NCI-H146 treated with DMSO at 0.1 percent for 48 hours (cell line): ENCODE data around the gene NR2C2.
A peak's percentile ranks its signal among the peaks of the same experiment; 100 is the strongest.
"Not testable (repeated sequence)": the region's sequence is repeated elsewhere in the genome, so short reads cannot be mapped to it uniquely, and the experiment has no call there.

ENCODE experiments used
- DNase-seq: peaks from one replicate; lab custom pipeline; 2025; ENCODE audit not compliant: unreplicated experiment; lab: John Stamatoyannopoulos, UW

The NR2C2 gene

GRCh38 chr3:14957153-14957552 is 9.8 kb downstream of the NR2C2 start:
- no peak for DNase-seq

GRCh38 chr3:14957925-14958324 is 10.5 kb downstream of the NR2C2 start:
- no peak for DNase-seq

GRCh38 chr3:14959359-14959943 is 12.1 kb downstream of the NR2C2 start:
- no peak for DNase-seq

- DNase-seq = no peak
Measured at GRCh38 chr3:14962762-14963161, 15.4 kb downstream of the NR2C2 start.

- DNase-seq = no peak
Measured at GRCh38 chr3:14967285-14967684, 19.9 kb downstream of the NR2C2 start.

- no peak for DNase-seq
Measured at GRCh38 chr3:14969671-14970070, 22.3 kb downstream of the NR2C2 start.

- DNase-seq = no peak
Measured at GRCh38 chr3:14976317-14976716, 28.9 kb downstream of the NR2C2 start.

GRCh38 chr3:14980689-14981088 is 33.3 kb downstream of the NR2C2 start:
- no peak for DNase-seq

- DNase-seq = no peak
Measured at GRCh38 chr3:14984581-14985113, 37.3 kb downstream of the NR2C2 start.

GRCh38 chr3:14988988-14989394 is 41.6 kb downstream of the NR2C2 start:
- DNase-seq = peak; percentile 6

- peak; percentile 13 for DNase-seq
Measured at GRCh38 chr3:14989943-14990779, 42.8 kb downstream of the NR2C2 start.

- no peak for DNase-seq
Measured at GRCh38 chr3:14990780-14991148, 43.4 kb downstream of the NR2C2 start.

- DNase-seq = no peak
Measured at GRCh38 chr3:14991151-14991742, 43.9 kb downstream of the NR2C2 start.

GRCh38 chr3:14991818-14992612 is 44.6 kb downstream of the NR2C2 start:
- peak; percentile 16 for DNase-seq

GRCh38 chr3:14997941-14998340 is 50.6 kb downstream of the NR2C2 start:
- no peak for DNase-seq

- DNase-seq = not testable (repeated sequence)
Measured at GRCh38 chr3:14999182-14999581, 51.8 kb downstream of the NR2C2 start.

- DNase-seq = no peak
Measured at GRCh38 chr3:15007681-15008141, 60.3 kb downstream of the NR2C2 start.

GRCh38 chr3:15009167-15009566 is 61.8 kb downstream of the NR2C2 start:
- DNase-seq = no peak

GRCh38 chr3:15010664-15011063 is 63.3 kb downstream of the NR2C2 start:
- DNase-seq = no peak

- DNase-seq = no peak
Measured at GRCh38 chr3:15011174-15011573, 63.8 kb downstream of the NR2C2 start.
